DMS53 (cell line): Measurements from ENCODE around the gene ST8SIA5.
A peak's percentile ranks its signal among the peaks of the same experiment; 100 is the strongest.

Experiments used
- DNase-seq: peaks from one replicate; lab custom pipeline; 2025; lab: John Stamatoyannopoulos, UW

ST8SIA5 gene

DNA sequence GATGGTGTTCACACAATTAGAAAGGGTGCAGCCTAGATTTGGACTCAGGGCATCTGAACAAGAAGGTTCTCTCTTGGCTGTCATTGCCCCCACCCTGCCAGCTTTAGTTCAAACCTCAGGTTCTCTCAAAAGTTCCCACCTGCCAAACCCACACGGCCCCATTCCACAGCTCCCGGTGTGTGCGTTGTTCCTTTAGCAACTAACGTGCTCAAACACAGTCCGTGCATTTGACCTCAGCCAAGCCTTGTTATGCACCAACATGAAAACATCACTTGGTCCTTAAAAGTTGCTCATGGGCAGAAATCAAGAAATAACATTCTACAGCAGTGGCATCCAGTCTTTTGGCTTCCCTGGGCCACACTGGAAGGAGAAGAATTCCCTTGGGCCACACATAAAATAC is 131.8 kb downstream of the ST8SIA5 start:
- no peak for DNase-seq

DNA sequence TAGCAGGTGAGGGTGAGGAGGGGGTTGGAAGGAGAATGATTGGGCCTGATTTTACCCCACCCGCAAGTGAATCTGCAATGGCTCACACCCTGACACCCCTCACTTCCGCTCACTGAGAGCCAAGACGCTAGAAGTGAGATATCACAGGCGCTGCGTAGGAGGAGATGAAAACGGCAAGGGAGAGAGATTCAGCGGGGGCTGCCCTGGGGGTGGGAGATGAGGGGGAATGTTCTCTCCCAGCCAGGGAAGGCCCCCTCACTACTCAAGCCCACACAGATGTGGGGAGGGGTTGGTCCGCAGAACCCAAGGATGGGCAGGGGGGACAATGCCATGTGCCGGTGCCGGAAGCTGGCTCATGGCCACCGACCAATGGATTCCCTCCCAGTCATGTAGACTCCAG is 132.7 kb downstream of the ST8SIA5 start:
- no peak for DNase-seq

DNA sequence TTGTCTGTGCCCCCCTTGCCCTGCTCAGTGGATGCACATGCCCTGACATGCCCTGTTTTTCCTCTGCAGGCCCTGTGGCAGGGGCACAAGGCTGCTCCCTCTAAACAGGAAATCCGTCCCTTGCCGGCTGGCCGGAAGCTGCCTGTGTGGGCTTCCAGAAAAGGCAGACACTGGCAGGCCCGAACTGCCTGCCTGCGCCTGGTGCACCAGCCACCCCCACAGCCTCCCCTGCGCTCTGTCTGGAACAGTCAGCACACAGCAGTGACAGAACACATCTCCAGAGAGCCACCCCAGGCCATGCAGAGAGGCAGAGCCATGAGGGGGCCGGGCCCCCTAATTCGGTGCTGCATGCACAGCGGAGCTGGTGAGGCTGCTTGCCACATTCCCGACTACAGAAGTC is 133.3 kb downstream of the ST8SIA5 start:
- no peak for DNase-seq

DNA sequence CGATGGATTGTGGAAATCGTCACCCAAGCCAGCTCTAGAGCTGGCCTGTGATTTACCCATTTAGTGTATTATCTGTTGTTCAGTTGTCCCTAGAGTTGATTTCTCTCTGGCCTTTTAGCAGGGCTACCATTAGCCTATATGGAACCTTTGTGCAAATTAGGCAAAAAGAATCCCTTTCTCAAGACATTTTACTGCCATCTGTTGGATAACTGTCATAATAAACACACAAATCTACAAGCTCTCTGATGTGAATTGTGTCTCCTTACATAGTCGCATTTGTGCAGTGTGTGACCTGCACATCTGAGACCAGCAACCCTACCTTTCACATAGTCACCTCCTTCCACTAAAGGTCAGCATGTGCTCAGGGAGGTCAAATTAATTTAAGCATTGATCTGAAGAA is 133.9 kb downstream of the ST8SIA5 start:
- DNase-seq: peak; percentile 74

DNA sequence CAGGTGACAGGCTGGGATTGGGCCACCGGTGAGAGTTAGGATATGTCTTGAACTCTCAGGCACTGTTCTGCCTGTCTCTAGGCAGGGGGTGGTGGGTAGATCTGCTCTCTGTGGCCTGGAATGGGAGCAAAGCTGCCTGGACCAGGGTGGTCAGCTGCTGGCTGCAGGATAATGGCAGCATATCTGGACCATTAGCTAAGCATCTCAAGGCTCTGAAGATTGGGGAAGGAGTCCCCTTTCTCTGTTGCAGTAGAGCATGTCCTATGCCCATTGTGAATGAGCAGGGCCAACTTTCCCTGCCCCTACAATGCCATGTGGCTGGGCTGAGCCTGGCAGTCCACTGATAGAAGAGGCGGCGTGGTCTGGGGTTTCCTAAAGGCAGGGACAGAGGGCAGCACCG is 134.4 kb downstream of the ST8SIA5 start:
- DNase-seq: no peak

DNA sequence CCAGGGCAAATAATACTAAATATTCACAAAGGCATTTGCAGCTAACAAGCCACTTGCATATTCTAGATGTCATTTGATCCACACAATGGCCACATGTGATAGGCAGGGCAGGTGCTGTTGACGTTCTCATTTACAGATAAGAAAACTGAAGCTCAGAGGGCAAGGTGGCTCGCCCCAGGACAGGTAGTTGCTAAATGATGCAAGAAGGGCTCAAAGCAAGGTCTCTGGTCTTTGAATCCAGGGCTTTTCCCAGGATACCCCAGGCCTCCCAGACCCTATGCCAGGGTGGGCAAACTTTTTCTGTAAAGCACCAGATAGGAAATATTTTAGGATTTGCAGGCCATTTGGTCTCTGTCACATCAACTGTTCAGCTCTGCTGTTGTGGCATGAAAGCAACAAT is 135.0 kb downstream of the ST8SIA5 start:
- DNase-seq: no peak

DNA sequence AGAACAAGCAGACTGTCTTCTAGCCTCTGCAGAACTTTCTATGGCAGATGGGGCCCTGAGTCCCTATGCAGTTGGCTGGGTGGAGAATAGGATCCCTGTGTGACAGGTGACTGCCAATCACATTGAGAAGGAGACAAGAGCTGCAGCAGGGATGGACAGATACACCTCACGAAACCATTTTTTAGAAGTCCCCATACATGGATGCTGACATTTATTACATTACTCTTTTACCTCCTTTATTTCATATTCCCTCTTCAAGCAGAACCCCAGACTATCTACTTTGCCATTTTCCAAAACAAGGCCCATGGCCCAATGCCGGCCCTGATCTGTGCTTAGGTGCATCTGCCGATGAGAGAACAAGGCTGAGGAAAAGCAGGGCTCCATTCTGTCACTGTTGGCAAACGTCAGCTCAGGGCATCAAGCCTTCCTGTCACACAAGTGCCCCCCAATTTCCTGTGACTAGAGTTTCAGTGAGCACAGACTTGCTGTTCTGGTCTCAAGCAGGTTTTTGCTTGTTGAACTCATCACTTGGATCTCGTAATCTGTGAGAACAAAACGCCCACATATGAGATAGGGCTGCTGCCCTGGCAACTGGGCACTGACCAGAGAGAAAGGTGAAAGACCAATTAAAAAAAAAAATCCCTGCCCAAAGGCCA is 135.6 kb downstream of the ST8SIA5 start:
- no peak for DNase-seq

DNA sequence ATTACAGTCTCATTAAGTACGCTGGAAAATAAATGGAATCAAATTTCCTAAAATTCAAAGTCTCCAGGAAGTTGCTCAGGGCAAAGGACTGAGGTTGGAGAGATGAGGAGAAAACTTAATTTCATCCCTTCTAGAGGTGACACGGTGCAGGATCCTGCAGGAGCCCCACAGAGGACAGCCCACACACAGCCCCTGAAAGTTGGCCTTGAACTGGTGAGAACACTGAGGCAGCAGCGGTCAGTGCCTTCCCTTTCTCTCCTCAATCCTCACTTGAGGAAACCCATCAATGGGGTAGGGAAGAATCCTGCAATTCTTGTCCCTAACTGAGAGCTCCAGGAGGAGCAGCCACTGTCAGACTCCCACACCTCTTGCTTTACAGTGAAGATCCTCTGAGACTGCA is 137.3 kb downstream of the ST8SIA5 start:
- no peak for DNase-seq
